CD4-positive, alpha-beta T cell treated with Interleukin-12 subunit alpha and Interleukin-12 subunit beta, for 1 hour (primary cell): ENCODE measurements around the gene SCRT2.

ENCODE experiments used
- DNase-seq: peaks from one replicate; pipeline ENCODE4 v3.0.0-alpha.2; 2020

SCRT2 gene

DNA sequence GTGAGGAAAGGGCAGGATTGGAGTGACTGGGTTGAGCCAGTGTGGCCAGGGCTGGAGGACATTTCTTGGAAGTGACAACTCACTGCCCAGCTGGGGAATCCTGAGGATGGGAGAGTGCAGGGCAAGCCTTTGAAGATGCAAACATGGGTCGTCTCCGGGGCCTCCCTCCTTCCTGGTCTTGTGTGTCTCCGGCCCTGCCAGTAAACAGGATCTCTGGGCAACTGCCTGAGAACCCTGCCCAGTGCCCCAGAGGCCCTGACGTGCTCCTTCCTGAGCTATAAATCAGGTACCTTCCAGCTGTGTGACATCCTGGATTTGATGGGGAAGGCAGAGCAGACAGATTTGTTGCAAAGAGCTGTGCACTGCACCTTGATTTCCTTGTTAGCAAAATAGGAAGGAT lies 52.6 kb downstream of the SCRT2 start:
- DNase-seq, result no peak

DNA sequence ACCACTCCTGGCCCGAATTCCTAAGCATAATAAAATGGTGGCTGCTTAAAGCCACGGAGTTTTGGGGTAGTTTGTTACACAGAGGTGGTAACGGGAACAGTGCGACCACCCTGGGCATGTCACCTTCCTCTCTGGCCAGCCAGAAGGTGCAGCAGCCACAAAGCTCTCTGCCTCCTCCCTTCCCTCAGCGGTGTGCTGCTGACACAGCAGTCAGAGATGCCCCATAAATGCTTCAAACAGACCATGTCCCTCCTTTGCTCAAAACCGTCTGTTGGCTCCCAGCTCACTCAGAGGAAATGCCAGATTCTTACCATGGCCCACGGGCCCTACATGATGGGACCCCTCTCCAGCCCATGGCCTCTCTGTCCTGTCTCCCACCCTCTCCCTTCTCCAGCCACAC lies 53.4 kb downstream of the SCRT2 start:
- DNase-seq, result no peak

DNA sequence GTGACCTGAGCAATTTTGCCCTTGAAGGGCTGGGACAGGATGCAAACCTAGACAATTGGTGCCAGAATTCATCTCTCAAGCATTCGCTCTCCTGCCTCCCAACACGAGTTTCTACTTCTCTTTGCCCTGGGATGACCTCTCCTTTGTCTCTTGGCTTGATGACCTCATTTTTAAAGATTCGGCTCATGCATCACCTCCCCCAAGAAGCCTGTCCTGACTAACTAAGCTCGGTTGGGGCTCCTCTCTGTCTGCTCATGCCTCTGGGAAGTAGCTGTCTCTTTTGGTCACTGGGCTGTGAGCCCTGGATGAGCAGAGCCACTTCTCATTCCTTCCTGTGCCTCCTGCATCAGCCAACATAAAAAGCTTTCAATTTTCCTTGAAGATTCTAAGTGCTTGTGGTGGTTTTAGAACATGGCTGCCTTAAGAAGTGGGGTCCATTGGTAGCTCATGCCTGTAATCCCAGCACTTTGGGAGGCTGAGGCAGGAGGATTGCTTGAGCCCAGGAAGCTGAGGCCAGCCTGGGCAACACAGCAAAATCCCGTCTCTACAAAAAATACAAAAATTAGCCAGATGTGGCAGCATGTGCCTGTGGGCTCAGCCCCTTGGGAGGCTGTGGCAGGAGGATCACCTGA lies 54.4 kb downstream of the SCRT2 start:
- no peak for DNase-seq

DNA sequence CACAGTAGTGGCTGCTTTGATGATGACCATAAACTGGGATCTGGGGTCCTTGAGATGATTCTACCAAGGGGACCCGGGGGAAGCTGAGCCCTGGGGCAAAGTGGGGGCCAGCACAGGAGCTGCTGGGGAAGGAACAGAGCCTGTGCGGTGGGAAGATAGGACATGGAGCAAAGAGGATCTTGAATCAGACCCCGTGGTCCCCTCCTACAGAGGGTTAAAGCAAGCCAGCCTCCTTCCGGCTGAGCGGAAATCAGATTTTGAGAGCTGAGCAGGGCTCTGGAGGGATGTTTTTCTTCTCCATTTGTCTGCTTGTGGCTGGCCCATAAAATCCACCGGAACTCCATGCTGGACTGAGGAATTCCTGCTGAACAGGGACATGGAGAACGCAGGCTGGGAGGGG lies 55.4 kb downstream of the SCRT2 start:
- DNase-seq, result no peak

DNA sequence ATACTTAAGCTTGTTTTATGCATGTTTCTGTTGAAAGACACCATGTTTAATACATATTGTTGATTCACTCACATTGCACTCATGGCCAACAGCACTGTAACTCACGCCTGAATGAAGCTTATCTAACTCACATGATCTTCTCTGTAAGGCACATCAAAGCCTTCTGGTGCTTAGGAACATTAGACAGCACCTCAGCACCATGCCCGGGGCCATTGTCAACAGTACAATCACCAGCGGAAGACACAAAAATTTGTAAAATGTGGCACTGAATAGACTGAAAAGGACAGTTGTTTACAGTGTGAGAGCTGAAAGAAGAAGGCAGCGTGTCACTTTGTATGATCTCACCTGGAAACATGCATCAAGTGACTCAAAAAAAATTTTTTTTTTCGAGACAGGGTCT lies 56.6 kb downstream of the SCRT2 start:
- DNase-seq, result no peak

DNA sequence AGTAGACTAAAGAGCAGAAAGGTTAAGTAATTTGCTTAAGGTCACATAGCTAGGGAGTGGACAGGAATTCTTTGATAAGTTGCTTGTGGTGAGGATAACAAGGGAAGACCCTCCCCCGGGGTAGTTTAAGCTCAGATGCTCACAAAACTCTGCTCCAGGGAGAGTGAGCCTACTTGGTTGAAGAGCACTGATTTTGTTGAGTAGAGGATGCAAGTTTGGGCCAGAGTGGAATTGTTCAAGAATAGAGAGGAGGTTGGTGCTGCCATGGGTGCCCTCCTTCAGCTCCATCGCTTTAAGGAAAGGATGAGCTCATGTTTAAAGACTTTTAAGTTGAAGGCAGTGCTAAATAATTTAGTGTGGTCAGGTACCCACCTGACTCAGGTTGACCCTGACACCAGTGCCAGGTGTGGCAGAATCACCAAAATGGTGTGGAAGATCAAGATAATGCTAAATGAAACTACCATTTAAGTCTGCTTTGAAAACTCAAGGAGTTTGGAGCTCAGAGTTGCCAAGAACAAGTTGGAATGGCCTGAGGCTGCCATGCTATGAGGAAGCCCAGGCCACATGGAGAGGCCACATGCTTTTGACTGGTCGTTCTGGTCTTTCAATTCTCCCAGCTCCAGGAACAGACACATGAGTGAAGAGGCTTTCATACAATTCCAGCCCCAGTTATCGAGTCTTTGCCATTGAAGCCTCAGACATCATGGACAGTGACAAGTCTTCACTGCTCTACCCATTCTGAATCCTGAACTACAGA lies 57.5 kb downstream of the SCRT2 start:
- DNase-seq, result no peak

DNA sequence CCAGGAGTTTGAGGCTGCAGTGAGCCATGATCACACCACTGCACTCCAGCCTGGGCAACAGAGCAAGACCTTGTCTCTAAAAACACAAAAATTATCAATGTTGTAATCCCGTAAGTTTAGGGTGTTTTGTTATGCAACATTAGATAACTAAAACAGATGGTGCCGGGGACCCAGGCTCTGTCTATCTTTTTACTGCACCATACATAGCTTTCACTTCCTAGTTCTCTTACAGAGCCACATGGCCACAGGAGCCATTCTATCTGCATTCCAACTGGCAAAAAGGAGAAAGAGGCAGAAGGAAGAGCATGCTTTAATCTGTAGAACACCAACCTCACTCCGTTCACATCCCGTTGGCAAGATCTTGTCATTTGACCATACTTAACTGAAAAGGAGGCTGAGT lies 60.1 kb downstream of the SCRT2 start:
- DNase-seq, result no peak

DNA sequence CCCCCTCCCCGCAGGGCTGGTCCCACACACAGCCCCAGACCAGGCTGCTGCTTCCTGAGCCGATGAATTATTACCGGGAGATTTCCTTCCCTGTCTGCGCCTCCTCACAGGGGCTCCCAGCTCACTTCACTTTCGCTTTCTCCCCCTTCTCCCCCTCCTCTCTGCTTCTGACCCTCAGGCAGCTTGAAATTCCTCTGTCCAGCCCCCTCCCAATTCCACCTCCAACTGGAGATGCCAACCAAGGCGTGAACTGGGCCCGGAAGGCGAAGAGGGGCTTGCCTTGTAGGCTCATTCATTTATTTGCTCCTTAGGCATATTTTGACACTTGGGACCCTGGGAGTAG lies 63.8 kb downstream of the SCRT2 start:
- no peak for DNase-seq
